Mesothelial cell of epicardium (in vitro differentiated cells): ENCODE results near the gene SPAG6. TPM values are rescaled to one million over a fixed set of nuclear protein-coding genes. Genes with fewer than 3 reads are reported as not detected.

Experiments used
- DNase-seq, 2 experiments: peaks; one replicate each; pipeline ENCODE4 v3.0.0; 2021; ENCODE audit warnings: low spot score in 2 of 2; ENCODE audit not compliant: unreplicated experiment in 2 of 2
- H3K27ac Mint-ChIP-seq: 2 replicates; pipeline ENCODE4 v1.8.0; 2021; ENCODE audit warnings: mixed read lengths
- H3K27me3 Mint-ChIP-seq: 2 replicates; pipeline ENCODE4 v1.8.0; 2021; ENCODE audit warnings: low read depth, mixed read lengths
- H3K36me3 Mint-ChIP-seq: 2 replicates; pipeline ENCODE4 v1.8.0; 2021; ENCODE audit warnings: mixed read lengths
- H3K4me1 Mint-ChIP-seq: 2 replicates; pipeline ENCODE4 v1.8.0; 2021; ENCODE audit warnings: mixed read lengths
- H3K4me3 Mint-ChIP-seq: 2 replicates; pipeline ENCODE4 v1.8.0; 2021; ENCODE audit warnings: mild to moderate bottlenecking, moderate library complexity, mixed read lengths
- H3K9me3 Mint-ChIP-seq: 2 replicates; pipeline ENCODE4 v1.8.0; 2021; ENCODE audit warnings: mixed read lengths
- total RNA-seq: library from RNA; stranded (reverse); gene quantifications from 3 replicates; pipeline ENCODE4 v1.2.1, GENCODE V29; 2021
- TF ChIP-seq, protein P1 (sequence below): fragments of 200-600 bp; sonication (generic); IDR thresholded peaks from one replicate; pipeline ENCODE4 v1.5.0; 2021; ENCODE audit warnings: antibody characterized with exemption; ENCODE audit not compliant: unreplicated experiment

SPAG6 gene
- total RNA-seq, 1 donor from 2014 or later: 0.16 TPM

DNA sequence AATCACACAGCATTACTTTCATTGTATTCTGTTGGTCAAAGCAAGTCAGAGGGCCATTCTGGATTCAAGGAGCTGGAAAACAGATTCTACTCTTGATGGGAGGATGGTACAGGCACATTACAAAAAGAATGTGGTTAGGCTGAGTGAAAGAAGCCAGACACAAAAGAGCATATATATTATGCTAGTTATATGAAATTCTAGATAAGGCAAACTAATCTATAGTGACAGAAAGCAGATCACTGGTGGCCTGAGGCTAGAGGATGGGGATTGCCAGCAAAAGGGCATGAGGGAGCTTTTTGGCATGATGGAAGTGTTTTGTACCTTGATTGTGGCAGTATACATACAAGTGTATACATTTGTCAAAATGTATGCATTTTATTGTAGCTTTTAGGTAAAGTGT, 96.8 kb downstream of the SPAG6 start:
- DNase-seq: no peak

DNA sequence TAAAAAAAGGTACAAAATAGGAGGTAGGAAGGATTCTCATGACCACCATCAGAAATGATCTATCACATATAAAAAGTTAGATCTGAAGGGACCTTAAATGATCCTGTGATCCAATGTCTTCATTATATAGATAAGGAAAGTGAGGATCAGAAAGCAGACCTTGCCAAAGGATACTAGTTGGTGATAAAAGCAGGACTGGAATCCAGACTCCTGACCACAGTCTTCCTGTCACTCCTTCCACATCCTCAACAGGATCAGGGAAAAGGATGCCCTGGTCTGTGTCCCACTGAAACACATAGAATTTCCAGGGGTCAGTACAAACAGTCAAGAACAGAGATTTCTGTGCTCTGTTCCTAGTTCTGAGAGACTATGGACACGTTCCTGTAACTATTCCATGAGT, 97.2 kb downstream of the SPAG6 start:
- Mint-ChIP-seq H3K4me3 (no peak overlapping the region), H3K27me3 (no peaks in the 10 kb centered on the region), H3K4me1 (peaks cover 68% of the 10 kb centered on the region), H3K9me3 (no peaks in the 10 kb centered on the region), H3K36me3 (no peaks in the 10 kb centered on the region), H3K27ac (peak overlapping the region; percentile 77)
- DNase-seq: no peak
- TF ChIP-seq, protein P1, sequence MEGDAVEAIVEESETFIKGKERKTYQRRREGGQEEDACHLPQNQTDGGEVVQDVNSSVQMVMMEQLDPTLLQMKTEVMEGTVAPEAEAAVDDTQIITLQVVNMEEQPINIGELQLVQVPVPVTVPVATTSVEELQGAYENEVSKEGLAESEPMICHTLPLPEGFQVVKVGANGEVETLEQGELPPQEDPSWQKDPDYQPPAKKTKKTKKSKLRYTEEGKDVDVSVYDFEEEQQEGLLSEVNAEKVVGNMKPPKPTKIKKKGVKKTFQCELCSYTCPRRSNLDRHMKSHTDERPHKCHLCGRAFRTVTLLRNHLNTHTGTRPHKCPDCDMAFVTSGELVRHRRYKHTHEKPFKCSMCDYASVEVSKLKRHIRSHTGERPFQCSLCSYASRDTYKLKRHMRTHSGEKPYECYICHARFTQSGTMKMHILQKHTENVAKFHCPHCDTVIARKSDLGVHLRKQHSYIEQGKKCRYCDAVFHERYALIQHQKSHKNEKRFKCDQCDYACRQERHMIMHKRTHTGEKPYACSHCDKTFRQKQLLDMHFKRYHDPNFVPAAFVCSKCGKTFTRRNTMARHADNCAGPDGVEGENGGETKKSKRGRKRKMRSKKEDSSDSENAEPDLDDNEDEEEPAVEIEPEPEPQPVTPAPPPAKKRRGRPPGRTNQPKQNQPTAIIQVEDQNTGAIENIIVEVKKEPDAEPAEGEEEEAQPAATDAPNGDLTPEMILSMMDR: no peak

More for the DNA sequence above, 96.8 kb downstream of the SPAG6 start:
- Mint-ChIP-seq H3K9me3 (no peaks in the 10 kb centered on the region), H3K27me3 (no peaks in the 10 kb centered on the region), H3K4me3 (no peak overlapping the region), H3K4me1 (peaks cover 68% of the 10 kb centered on the region), H3K36me3 (no peaks in the 10 kb centered on the region), H3K27ac (peak overlapping the region; percentile 77)
- TF ChIP-seq, protein P1: no peak

DNA sequence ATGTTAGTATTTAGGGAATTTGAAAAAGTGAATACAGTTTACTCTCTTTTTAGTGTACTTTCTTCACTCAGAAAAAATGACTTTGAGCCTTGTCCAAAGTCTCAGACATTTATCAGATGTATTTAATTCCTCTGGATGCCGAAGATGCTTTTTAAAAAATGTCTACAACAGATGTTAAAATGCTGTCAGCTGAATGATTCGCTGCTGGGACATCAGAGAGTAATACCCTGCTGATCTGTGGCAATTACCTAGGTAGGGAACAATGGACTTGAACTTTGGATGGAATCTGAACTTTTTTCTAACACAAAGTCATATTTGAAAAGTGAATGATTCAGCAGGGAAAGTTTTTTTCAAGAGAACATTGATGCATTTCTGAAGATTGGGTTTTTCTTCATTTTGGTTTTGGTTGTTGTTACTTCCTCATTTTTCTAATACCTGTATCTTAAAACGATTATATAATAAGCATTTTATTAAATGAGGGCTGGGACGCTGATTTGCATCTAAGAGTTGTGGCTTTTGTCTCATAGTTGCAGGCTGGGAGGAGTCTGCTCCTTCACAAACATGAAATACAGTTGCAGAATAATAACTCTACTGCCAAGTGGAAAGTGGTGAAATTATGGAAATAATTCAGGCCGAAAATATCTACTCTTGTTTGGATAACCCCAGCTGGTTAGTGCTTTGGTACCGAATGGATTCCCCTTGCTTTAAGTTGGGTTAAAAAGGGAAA, 98.0 kb downstream of the SPAG6 start:
- no peaks in the 10 kb centered on the region for H3K36me3 Mint-ChIP-seq
- peaks cover 60% of the 10 kb centered on the region for H3K4me1 Mint-ChIP-seq
- DNase-seq: no peak
- no peaks in the 10 kb centered on the region for H3K27me3 Mint-ChIP-seq
- peaks cover 2% of the 10 kb centered on the region for H3K9me3 Mint-ChIP-seq
- TF ChIP-seq, protein P1: no peak
- no peak overlapping the region for H3K4me3 Mint-ChIP-seq
- peak overlapping the region; percentile 32 for H3K27ac Mint-ChIP-seq

DNA sequence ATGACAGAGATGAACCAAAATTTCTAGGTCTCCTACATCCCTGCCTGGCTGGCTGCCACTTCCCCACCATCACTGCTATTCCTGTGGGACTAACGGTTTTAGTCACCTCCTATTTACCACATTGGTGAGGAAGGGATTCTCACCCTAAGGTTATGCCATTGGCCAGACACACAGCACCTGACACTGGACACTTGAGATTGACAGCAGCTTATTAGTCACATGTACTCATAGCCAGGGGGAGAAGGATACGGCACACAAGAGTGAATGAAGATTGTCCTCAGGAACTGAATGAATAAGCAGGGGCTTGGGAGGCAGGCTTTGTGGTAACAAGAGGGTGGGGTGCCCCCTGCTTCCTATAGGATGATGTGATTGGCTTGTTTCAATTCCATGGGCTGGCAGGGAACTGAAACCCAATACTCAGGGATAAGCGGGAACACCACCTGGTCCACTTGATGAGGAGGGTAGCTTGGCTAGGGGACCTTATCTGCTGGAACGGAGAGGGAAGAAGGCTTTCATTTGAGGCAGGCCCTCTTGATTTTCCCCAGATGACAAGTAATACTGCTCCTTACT, 99.0 kb downstream of the SPAG6 start:
- H3K27me3 Mint-ChIP-seq: no peaks in the 10 kb centered on the region

DNA sequence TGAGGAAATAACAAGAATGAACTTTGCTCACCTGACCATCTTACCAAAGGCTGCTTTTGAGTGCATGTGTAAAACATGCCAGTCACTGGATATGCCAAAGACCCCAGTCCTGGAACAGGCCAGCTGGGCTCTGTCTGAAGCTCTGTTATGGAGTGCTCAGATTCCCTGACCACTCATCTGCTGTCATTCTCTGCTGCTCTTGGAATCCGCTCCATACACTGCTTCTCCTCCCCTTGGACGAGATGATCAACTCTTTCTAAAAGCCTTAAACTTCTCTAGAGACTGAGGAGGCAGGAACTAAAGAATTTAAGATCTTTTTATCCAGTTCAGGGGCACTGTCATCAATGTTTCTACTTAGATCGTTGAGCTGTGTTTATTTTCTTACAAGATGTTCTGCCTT, 100.2 kb downstream of the SPAG6 start:
- no peak overlapping the region for H3K27ac Mint-ChIP-seq

More for the DNA sequence above, 99.0 kb downstream of the SPAG6 start:
- Mint-ChIP-seq H3K9me3 (peaks cover 6% of the 10 kb centered on the region), H3K27ac (no peak overlapping the region), H3K4me3 (no peak overlapping the region), H3K36me3 (no peaks in the 10 kb centered on the region), H3K4me1 (peaks cover 50% of the 10 kb centered on the region)
- TF ChIP-seq, protein P1: no peak
- no peak for DNase-seq

More for the DNA sequence above, 100.2 kb downstream of the SPAG6 start:
- Mint-ChIP-seq H3K4me1 (peaks cover 41% of the 10 kb centered on the region), H3K36me3 (no peaks in the 10 kb centered on the region), H3K4me3 (no peak overlapping the region), H3K27me3 (no peaks in the 10 kb centered on the region), H3K9me3 (peaks cover 11% of the 10 kb centered on the region)
- no peak for DNase-seq
- TF ChIP-seq, protein P1: no peak
